ENCODE results near the gene OPCML.

OPCML gene

DNA sequence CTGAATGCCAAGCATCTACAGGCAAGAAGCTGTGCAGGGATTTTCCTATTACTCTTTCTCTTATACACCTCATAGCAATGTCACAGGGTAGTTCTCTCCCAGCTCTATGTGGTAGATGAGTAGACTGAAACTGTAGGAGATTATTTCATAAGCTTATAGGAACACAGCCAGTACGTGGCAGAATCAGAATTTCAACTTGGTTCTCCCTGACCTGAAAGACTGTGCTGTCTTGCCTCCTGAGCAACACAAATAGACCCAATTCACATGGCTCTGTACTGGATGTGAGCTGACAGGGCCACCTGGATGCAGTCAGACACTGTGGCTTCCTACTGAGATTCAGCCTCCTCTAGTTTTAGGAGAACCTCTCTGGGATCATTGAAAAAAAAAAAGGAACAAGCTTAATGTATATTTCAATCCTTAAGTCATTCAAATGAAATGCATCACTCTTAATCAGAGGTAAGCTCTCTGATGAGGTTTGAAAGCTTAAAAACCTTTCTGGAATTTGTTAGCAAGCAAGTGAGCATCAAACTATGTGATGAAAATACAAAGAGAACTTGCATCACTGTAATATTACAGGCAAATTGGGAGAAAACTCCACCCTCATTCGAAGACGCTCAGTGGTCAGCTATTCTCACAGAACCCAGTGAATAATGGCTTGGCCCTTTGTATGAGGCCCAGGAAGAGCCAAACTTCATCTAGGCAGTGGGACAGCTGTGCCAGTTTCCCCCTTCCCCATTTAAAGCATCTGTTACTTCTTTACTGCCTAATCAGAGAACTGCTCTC, 1122.5 kb downstream of the OPCML start:
- no peak overlapping the region for H3K4me2 ChIP-seq (ENCODE audit: low read depth, low read length, poor library complexity, severe bottlenecking)
- no peaks in the 10 kb centered on the region for H3K79me2 ChIP-seq (ENCODE audit: insufficient read depth, low read length)
- no peaks in the 10 kb centered on the region for H3K9me2 ChIP-seq (replicated peaks; ENCODE audit: low read depth, low read length)
- no peaks in the 10 kb centered on the region for H3K4me1 ChIP-seq (ENCODE audit: insufficient read depth, low read length, poor library complexity, severe bottlenecking)
- no peak overlapping the region for H2AFZ ChIP-seq (ENCODE audit: low read length)
- H3K27me3 ChIP-seq (ENCODE audit: insufficient read depth, low read length, poor library complexity, severe bottlenecking): no peaks in the 10 kb centered on the region
- H3F3A ChIP-seq (ENCODE audit: low read depth): no peaks in the 10 kb centered on the region
- H3K9ac ChIP-seq (ENCODE audit: low read depth, low read length, poor library complexity, severe bottlenecking): no peak overlapping the region
- H4K20me1 ChIP-seq (ENCODE audit: insufficient read depth, low read length, poor library complexity, severe bottlenecking): no peaks in the 10 kb centered on the region
- TF ChIP-seq, protein P1, sequence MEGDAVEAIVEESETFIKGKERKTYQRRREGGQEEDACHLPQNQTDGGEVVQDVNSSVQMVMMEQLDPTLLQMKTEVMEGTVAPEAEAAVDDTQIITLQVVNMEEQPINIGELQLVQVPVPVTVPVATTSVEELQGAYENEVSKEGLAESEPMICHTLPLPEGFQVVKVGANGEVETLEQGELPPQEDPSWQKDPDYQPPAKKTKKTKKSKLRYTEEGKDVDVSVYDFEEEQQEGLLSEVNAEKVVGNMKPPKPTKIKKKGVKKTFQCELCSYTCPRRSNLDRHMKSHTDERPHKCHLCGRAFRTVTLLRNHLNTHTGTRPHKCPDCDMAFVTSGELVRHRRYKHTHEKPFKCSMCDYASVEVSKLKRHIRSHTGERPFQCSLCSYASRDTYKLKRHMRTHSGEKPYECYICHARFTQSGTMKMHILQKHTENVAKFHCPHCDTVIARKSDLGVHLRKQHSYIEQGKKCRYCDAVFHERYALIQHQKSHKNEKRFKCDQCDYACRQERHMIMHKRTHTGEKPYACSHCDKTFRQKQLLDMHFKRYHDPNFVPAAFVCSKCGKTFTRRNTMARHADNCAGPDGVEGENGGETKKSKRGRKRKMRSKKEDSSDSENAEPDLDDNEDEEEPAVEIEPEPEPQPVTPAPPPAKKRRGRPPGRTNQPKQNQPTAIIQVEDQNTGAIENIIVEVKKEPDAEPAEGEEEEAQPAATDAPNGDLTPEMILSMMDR (conservative IDR thresholded peaks at IDR 0.05; ENCODE audit: low read length): no peak
- no peak for TF ChIP-seq EZH2phosphoT487 (IDR thresholded peaks at IDR 0.05; ENCODE audit: borderline replicate concordance)
- no peaks in the 10 kb centered on the region for H3K36me3 ChIP-seq (ENCODE audit: insufficient read depth, low read length)
- H3K4me3 ChIP-seq (ENCODE audit: low read length, poor library complexity, severe bottlenecking): no peak overlapping the region
- H3K9me3 ChIP-seq (ENCODE audit: insufficient read depth, low read depth, low read length): no peaks in the 10 kb centered on the region

DNA sequence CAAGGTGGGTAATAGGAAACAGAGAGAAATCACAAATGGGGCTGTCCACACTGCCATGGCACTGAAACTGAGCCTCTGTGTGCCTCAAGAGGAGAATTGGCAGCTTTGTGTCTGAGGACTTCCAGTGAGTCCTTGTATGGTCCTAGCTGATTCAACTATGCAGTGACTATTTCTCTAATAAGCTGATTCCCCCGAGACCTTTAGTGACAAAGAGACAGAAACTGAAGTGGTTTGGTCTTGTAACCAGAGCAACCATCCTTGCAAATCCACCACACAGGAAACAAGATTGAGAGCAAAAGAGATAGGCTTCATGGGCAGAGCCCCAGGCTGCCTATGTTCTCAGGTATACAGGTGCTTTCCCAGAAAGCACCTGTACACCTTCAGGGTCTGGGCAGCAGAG, 1123.4 kb downstream of the OPCML start:
- Histone ChIP-seq H3K79me2 (ENCODE audit: insufficient read depth, low read length) (no peaks in the 10 kb centered on the region), H3K36me3 (ENCODE audit: insufficient read depth, low read length) (no peaks in the 10 kb centered on the region), H3K27me3 (ENCODE audit: insufficient read depth, low read length, poor library complexity, severe bottlenecking) (no peaks in the 10 kb centered on the region), H3K4me1 (ENCODE audit: insufficient read depth, low read length, poor library complexity, severe bottlenecking) (no peaks in the 10 kb centered on the region), H3F3A (ENCODE audit: low read depth) (no peaks in the 10 kb centered on the region), H3K4me2 (ENCODE audit: low read depth, low read length, poor library complexity, severe bottlenecking) (no peak overlapping the region), H3K4me3 (ENCODE audit: low read length, poor library complexity, severe bottlenecking) (no peak overlapping the region), H4K20me1 (ENCODE audit: insufficient read depth, low read length, poor library complexity, severe bottlenecking) (no peaks in the 10 kb centered on the region), H3K9ac (ENCODE audit: low read depth, low read length, poor library complexity, severe bottlenecking) (no peak overlapping the region), H2AFZ (ENCODE audit: low read length) (no peak overlapping the region), H3K9me2 (replicated peaks; ENCODE audit: low read depth, low read length) (no peaks in the 10 kb centered on the region), H3K9me3 (ENCODE audit: insufficient read depth, low read depth, low read length) (no peaks in the 10 kb centered on the region)
- TF ChIP-seq, protein P1 (conservative IDR thresholded peaks at IDR 0.05; ENCODE audit: low read length): no peak
- TF ChIP-seq EZH2phosphoT487 (IDR thresholded peaks at IDR 0.05; ENCODE audit: borderline replicate concordance): no peak

DNA sequence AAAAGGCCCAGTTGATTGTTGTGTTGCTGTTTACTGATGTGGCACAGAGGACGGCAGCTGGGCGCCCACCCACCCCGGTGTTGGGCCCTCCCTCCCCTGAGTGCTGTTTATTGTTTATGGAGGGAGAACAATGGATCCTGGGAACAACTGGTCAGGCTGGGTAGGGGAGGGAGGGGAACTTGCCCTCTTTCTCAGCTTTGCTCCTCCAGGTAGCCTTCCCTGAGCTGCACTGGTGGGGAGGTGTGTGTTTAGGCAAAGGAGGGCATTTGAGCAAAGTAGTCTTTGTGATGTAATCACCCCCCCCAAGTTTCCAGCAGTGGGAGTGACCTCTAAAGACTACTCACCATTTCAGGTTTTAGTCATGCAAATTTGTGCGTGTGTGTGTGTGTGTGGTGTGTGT, 1126.6 kb downstream of the OPCML start:
- Histone ChIP-seq H3K4me1 (ENCODE audit: insufficient read depth, low read length, poor library complexity, severe bottlenecking) (no peaks in the 10 kb centered on the region), H2AFZ (ENCODE audit: low read length) (no peak overlapping the region), H3F3A (ENCODE audit: low read depth) (no peaks in the 10 kb centered on the region), H3K9ac (ENCODE audit: low read depth, low read length, poor library complexity, severe bottlenecking) (no peak overlapping the region), H3K27me3 (ENCODE audit: insufficient read depth, low read length, poor library complexity, severe bottlenecking) (no peaks in the 10 kb centered on the region), H3K36me3 (ENCODE audit: insufficient read depth, low read length) (no peaks in the 10 kb centered on the region), H3K79me2 (ENCODE audit: insufficient read depth, low read length) (no peaks in the 10 kb centered on the region), H4K20me1 (ENCODE audit: insufficient read depth, low read length, poor library complexity, severe bottlenecking) (no peaks in the 10 kb centered on the region), H3K9me3 (ENCODE audit: insufficient read depth, low read depth, low read length) (no peaks in the 10 kb centered on the region), H3K9me2 (replicated peaks; ENCODE audit: low read depth, low read length) (no peaks in the 10 kb centered on the region), H3K4me3 (ENCODE audit: low read length, poor library complexity, severe bottlenecking) (no peak overlapping the region), H3K4me2 (ENCODE audit: low read depth, low read length, poor library complexity, severe bottlenecking) (no peak overlapping the region)
- TF ChIP-seq EZH2phosphoT487 (IDR thresholded peaks at IDR 0.05; ENCODE audit: borderline replicate concordance): no peak
- TF ChIP-seq, protein P1 (conservative IDR thresholded peaks at IDR 0.05; ENCODE audit: low read length): no peak
